Keratinocyte (primary cell): ENCODE data around the gene PITPNC1. TPM values are rescaled to one million over a fixed set of nuclear protein-coding genes. Genes with fewer than 3 reads are reported as not detected.

Source experiments
- DNase-seq: peaks from one replicate; pipeline ENCODE4 v3.0.0-alpha.2; 2011; ENCODE audit warnings: low read depth, missing footprints, low spot score
- FAIRE-seq: peaks from 2 replicates; lab custom pipeline; 2011; peaks lifted over from hg19 to GRCh38; lab: Jason Lieb, UNC
- H2AFZ ChIP-seq: 2 replicates; pipeline ENCODE4 v1.6.0; 2012; ENCODE audit warnings: low read length, control low read depth, inconsistent platforms; ENCODE audit not compliant: control insufficient read depth
- H3K27ac ChIP-seq: 2 replicates; pipeline ENCODE4 v1.5.1; 2011; ENCODE audit warnings: low read length; ENCODE audit not compliant: control insufficient read depth, insufficient read depth
- H3K27me3 ChIP-seq: 3 replicates; pipeline ENCODE4 v1.6.0; 2011; ENCODE audit warnings: low read length; ENCODE audit not compliant: control insufficient read depth, insufficient read depth; ENCODE audit errors: extremely low read depth
- H3K36me3 ChIP-seq, 2 experiments: 2 replicates in 1 of 2; 3 replicates in 1 of 2; pipeline ENCODE4 v1.5.1; 2011; ENCODE audit warnings: low read length in 2 of 2, mild to moderate bottlenecking in 1 of 2; ENCODE audit not compliant: control insufficient read depth in 2 of 2, insufficient read depth in 2 of 2; ENCODE audit errors: extremely low read depth in 1 of 2
- H3K4me1 ChIP-seq: 3 replicates; pipeline ENCODE4 v1.5.1; 2011; ENCODE audit warnings: low read length; ENCODE audit not compliant: control insufficient read depth, insufficient read depth; ENCODE audit errors: extremely low read depth
- H3K4me2 ChIP-seq: 3 replicates; pipeline ENCODE4 v1.6.0; 2011; ENCODE audit warnings: low read depth, low read length; ENCODE audit not compliant: control insufficient read depth, insufficient read depth; ENCODE audit errors: extremely low read depth
- H3K4me3 ChIP-seq, 3 experiments: fragments of 200-600 bp in 1 of 3; sonication (generic) in 1 of 3; 2 replicates in 2 of 3; 3 replicates in 1 of 3; pipeline ENCODE4 v1.5.1; 2011 to 2016; ENCODE audit warnings: low read length in 3 of 3, mild to moderate bottlenecking in 3 of 3, control low read depth in 2 of 3, inconsistent platforms in 1 of 3, low read depth in 1 of 3, mixed read lengths in 1 of 3, mixed run types in 1 of 3, moderate library complexity in 1 of 3; ENCODE audit not compliant: control insufficient read depth in 2 of 3, insufficient read depth in 2 of 3; ENCODE audit errors: extremely low read depth in 1 of 3
- H3K79me2 ChIP-seq: 2 replicates; pipeline ENCODE4 v1.6.0; 2012; ENCODE audit warnings: low read length; ENCODE audit not compliant: control insufficient read depth, insufficient read depth
- H3K9ac ChIP-seq: 3 replicates; pipeline ENCODE4 v1.6.0; 2011; ENCODE audit warnings: low read length; ENCODE audit not compliant: control insufficient read depth, insufficient read depth; ENCODE audit errors: extremely low read depth
- H3K9me1 ChIP-seq: 3 replicates; pipeline ENCODE4 v1.6.0; 2011; ENCODE audit warnings: low read length; ENCODE audit not compliant: control insufficient read depth, insufficient read depth; ENCODE audit errors: extremely low read depth
- H3K9me3 ChIP-seq: 2 replicates; pipeline ENCODE4 v1.5.1; 2012; ENCODE audit warnings: low read depth, low read length; ENCODE audit not compliant: control insufficient read depth
- H4K20me1 ChIP-seq: 3 replicates; pipeline ENCODE4 v1.6.0; 2011; ENCODE audit warnings: low read length; ENCODE audit not compliant: control insufficient read depth, insufficient read depth; ENCODE audit errors: extremely low read depth
- CTCF ChIP-seq, 3 experiments: IDR thresholded peaks in 1 of 3; conservative IDR thresholded peaks in 1 of 3; optimal IDR thresholded peaks in 1 of 3; 2 replicates in 2 of 3; 3 replicates in 1 of 3; pipeline versions ENCODE3 to v1.5.1; 2011; ENCODE audit warnings: low read length in 3 of 3, mild to moderate bottlenecking in 3 of 3, moderate library complexity in 2 of 3, control low read depth in 1 of 3, inconsistent platforms in 1 of 3; ENCODE audit not compliant: insufficient read depth in 2 of 3; ENCODE audit errors: extremely low read depth in 1 of 3
- EZH2 ChIP-seq: IDR thresholded peaks from one replicate; pipeline ENCODE4 v1.6.1; 2012; ENCODE audit warnings: inconsistent platforms, mild to moderate bottlenecking, low read length, moderate library complexity
- dilution Hi-C: fragments of 300-500 bp; cut with MboI; formaldehyde crosslinking; loops from one replicate; pipeline ENCODE4 v1.7.0; 2020; ENCODE audit warnings: low sequenced_read_pairs; ENCODE audit not compliant: extremely low pct_ligation_motif_present
- polyA plus RNA-seq, 5 experiments: library from polyadenylated mRNA; depleted of rRNA in 3 of 5; stranded (reverse) in 3 of 5; stranded (forward) in 1 of 5; unstranded in 1 of 5; fragments of >200 nt; gene quantifications; 1 replicate in 1 of 5; 2 replicates in 3 of 5; 3 replicates in 1 of 5; pipeline versions ENCODE4 v1.2.1 to v1.2.3, GENCODE V29; 2011 to 2012; ENCODE audit warnings: missing spikeins in 2 of 5, low read depth in 1 of 5, low replicate concordance in 1 of 5

The PITPNC1 gene
- polyA plus RNA-seq, 1 donor (not counting 4 experiments of a cell fraction or from before 2014, with no cell fraction given) = 24.8 TPM

- Histone ChIP-seq H3K79me2 (no peaks in the 10 kb centered on the region), H2AFZ (no peak overlapping the region), H3K27me3 (no peaks in the 10 kb centered on the region), H3K9me1 (no peaks in the 10 kb centered on the region), H3K4me2 (no peak overlapping the region), H3K4me3 (no peak overlapping the region), H4K20me1 (peaks cover 4% of the 10 kb centered on the region), H3K36me3 (peaks cover 3 to 4% of the 10 kb centered on the region in 2 experiments), H3K4me1 (peaks cover 28% of the 10 kb centered on the region), H3K9ac (no peak overlapping the region), H3K27ac (no peak overlapping the region), H3K9me3 (no peaks in the 10 kb centered on the region)
- dilution Hi-C loops = no loop called here
- no peak for FAIRE-seq
- TF ChIP-seq EZH2 (no peak), CTCF (optimal IDR thresholded peaks at IDR 0.05 in 1 of 3, IDR thresholded peaks at IDR 0.05 in 1 of 3, conservative IDR thresholded peaks at IDR 0.05 in 1 of 3; ENCODE audit: extremely low read depth in 1 of 3, insufficient read depth in 2 of 3, low read length in 3 of 3) (no peak)
- DNase-seq = no peak
These were observed 258.6 kb downstream of the PITPNC1 start for GRCh38 chr17:67635681-67636080.

GRCh38 chr17:67636312-67636711, 259.2 kb downstream of the PITPNC1 start:
- Histone ChIP-seq H3K79me2 (no peaks in the 10 kb centered on the region), H3K9me3 (no peaks in the 10 kb centered on the region), H3K36me3 (peaks cover 3 to 4% of the 10 kb centered on the region in 2 experiments), H4K20me1 (peaks cover 4% of the 10 kb centered on the region), H3K4me3 (no peak overlapping the region), H3K27ac (no peak overlapping the region), H3K27me3 (no peaks in the 10 kb centered on the region), H3K9me1 (no peaks in the 10 kb centered on the region), H3K9ac (no peak overlapping the region), H3K4me1 (peaks cover 28% of the 10 kb centered on the region), H3K4me2 (no peak overlapping the region), H2AFZ (no peak overlapping the region)
- TF ChIP-seq CTCF (optimal IDR thresholded peaks at IDR 0.05 in 1 of 3, IDR thresholded peaks at IDR 0.05 in 1 of 3, conservative IDR thresholded peaks at IDR 0.05 in 1 of 3; ENCODE audit: extremely low read depth in 1 of 3, insufficient read depth in 2 of 3, low read length in 3 of 3) = no peak
- no peak for TF ChIP-seq EZH2
- dilution Hi-C loops = no loop called here
- FAIRE-seq = no peak
- no peak for DNase-seq
